Thoracic aorta (tissue), 2 donors: ENCODE measurements around the gene SOX6. TPM values are rescaled to one million over a fixed set of nuclear protein-coding genes. Genes with fewer than 3 reads are reported as not detected.

Experiments used
- ATAC-seq: fragments of 150-250 bp; one replicate; pipeline ENCODE4 v1.8.0; 2017; ENCODE audit warnings: low read depth; ENCODE audit not compliant: insufficient number of reproducible peaks, low FRiP score
- DNase-seq: peaks from one replicate; pipeline ENCODE4 v3.0.0-alpha.2; 2020; ENCODE audit warnings: low spot score
- H3K27ac ChIP-seq, 2 donors: fragments of 200-600 bp; sonication (generic); 1 replicate in 1 of 2; 2 replicates in 1 of 2; pipeline ENCODE4 v1.5.1; 2016; ENCODE audit warnings: mild to moderate bottlenecking in 2 of 2, moderate library complexity in 2 of 2
- H3K27me3 ChIP-seq: fragments of 200-600 bp; sonication (generic); replicated peaks from 2 replicates; pipeline ENCODE4 v1.6.0; 2016; ENCODE audit warnings: mild to moderate bottlenecking; ENCODE audit not compliant: insufficient read depth
- H3K36me3 ChIP-seq: fragments of 200-600 bp; sonication (generic); one replicate; pipeline ENCODE4 v1.5.1; 2016
- H3K4me1 ChIP-seq, 2 donors: fragments of 200-600 bp; sonication (generic); 1 replicate in 1 of 2; 2 replicates in 1 of 2; pipeline versions ENCODE4 v1.5.1 to v1.6.0; 2016; ENCODE audit warnings: low read depth in 2 of 2, mild to moderate bottlenecking in 1 of 2; ENCODE audit not compliant: control insufficient read depth in 1 of 2
- H3K4me3 ChIP-seq: fragments of 200-600 bp; sonication (generic); 2 replicates; pipeline ENCODE4 v1.5.1; 2016; ENCODE audit warnings: mild to moderate bottlenecking
- H3K9me3 ChIP-seq: fragments of 200-600 bp; sonication (generic); 2 replicates; pipeline ENCODE4 v1.5.1; 2016
- CTCF ChIP-seq: fragments of 200-600 bp; sonication (generic); IDR thresholded peaks from one replicate; pipeline ENCODE4 v1.5.1; 2019; ENCODE audit warnings: antibody characterized with exemption
- total RNA-seq, 2 donors: library from RNA; depleted of rRNA; stranded (reverse); fragments of >200 nt; gene quantifications; one replicate each; pipeline versions ENCODE4 v1.1.0 to v1.2.3, GENCODE V29; 2016

SOX6 gene
- total RNA-seq, 2 donors from 2014 or later = 0.27 to 0.56 TPM

DNA sequence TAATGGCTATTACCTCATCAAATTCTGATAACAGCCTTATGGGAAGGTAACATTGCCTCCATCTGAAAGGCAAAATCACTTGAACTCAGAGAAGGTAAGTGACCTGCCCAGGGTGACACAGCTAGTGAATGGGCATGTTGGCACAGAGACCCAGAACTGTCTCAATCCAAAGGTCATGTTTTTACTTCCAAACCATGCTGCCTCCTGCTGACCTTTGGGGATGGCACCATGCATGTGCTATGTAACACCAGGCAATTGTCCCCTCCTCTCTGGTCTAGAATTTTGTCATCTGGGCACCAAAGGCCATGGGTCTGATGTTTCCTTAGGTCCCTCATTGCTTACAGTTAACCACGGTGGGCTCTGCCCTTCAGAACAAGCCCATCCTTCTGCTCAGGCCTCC is 417.4 kb downstream of the SOX6 start:
- Histone ChIP-seq H3K4me1 (no peaks in the 10 kb centered on the region), H3K36me3 (no peaks in the 10 kb centered on the region), H3K4me3 (no peak overlapping the region), H3K27ac (no peak overlapping the region), H3K27me3 (no peaks in the 10 kb centered on the region), H3K9me3 (no peaks in the 10 kb centered on the region)
- no peak for ATAC-seq
- no peak for TF ChIP-seq CTCF
- no peak for DNase-seq

DNA sequence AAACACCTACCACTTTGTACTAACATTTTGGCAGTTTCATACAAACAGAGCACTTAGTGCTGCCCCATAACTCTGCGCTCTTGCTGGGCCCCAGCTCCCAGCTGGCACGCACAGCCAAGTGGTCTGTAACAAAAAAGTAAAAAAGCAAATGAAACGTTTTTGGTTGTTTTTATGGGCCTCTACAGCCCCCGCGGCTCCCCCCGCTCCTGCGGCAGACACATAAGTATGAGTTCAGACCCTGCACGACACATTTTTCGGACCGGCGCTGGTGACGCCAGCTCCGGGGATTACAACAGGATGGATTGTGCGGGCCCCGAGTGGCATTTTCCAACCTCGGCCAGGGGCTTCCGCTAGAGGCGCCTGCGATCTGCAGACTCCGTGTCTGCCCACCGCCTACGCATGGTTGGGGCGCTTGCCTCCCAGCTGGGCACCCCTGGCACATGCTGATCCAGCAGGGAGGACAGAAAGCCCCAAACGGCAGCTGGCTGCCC is 418.2 kb downstream of the SOX6 start:
- Histone ChIP-seq H3K36me3 (no peaks in the 10 kb centered on the region), H3K27me3 (no peaks in the 10 kb centered on the region), H3K4me3 (peak overlapping the region; percentile 49), H3K9me3 (no peaks in the 10 kb centered on the region), H3K27ac (peak overlapping the region; percentile 21 to 33), H3K4me1 (no peaks in the 10 kb centered on the region)
- no peak for DNase-seq
- no peak for TF ChIP-seq CTCF
- no peak for ATAC-seq

DNA sequence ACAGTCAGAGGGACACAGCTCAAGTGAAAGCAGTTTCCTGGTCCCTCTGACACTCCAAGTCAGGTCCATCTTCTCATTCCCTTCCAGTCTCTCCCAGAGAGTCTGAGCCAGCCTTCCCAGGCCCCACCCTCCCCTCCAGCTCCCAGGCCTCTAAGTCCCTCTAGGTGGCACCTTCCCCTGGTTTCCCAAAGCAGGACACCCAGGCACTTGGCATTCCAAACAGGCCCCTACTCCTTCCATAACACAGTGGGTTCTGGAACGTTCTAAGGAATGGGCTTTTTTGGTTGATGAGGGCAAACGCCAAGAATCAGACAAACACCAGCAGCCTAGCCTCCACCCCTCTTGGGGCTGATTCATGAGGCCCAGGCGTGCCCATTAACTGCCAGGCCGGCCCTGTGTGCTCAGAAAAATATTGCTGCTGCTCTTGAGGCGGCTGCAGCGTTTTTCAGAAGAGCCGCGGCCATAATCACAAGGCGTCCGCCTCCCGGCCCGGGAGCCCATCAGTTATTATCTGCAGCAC is 418.7 kb downstream of the SOX6 start:
- no peaks in the 10 kb centered on the region for H3K36me3 ChIP-seq
- DNase-seq = no peak
- ATAC-seq = no peak
- no peaks in the 10 kb centered on the region for H3K27me3 ChIP-seq
- TF ChIP-seq CTCF = no peak
- peak overlapping the region; percentile 49 for H3K4me3 ChIP-seq
- no peaks in the 10 kb centered on the region for H3K4me1 ChIP-seq
- H3K9me3 ChIP-seq = no peaks in the 10 kb centered on the region
- peak overlapping the region; percentile 21 to 33 for H3K27ac ChIP-seq

DNA sequence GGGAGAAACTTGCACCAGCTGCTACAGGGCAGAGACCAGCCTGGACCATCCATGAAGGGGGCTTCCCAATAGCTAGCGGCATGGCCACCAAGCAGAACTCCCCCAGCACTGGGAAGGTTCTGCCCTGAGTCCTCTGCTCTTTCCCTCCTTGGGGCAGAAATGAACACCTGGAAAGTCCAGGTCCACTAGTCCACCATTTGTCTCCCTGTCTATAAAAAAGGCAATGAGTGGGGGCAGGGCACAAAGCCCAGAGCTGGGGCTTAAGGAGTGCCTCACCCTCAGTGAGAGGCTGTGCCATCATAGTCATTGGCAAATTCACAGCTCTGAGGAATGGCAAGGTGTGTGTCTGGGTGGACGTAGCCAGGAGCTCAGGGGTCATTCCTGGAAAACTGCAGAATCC is 420.3 kb downstream of the SOX6 start:
- Histone ChIP-seq H3K27ac (no peak overlapping the region), H3K9me3 (no peaks in the 10 kb centered on the region), H3K36me3 (no peaks in the 10 kb centered on the region), H3K27me3 (no peaks in the 10 kb centered on the region), H3K4me3 (no peak overlapping the region), H3K4me1 (no peaks in the 10 kb centered on the region)
- DNase-seq (no peak), ATAC-seq (no peak)
- TF ChIP-seq CTCF = no peak

DNA sequence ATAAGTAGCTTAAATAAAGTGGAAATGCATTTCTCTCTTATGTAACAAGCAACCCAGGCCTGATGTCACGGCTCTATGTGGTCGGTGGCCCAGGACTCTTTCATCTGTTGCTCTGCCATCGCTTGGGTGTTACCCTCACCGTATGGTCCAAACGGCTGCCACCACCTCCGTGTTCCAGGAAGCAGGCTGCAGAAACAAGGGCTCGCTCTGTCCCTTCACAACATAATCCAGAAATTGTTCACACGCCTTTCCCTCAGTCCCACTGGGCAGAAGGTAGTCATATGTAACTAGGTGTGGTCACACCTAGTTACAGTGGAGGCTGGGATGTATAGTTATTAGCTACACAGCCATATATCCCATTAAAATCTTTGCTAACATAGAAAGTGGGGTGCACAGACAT is 421.0 kb downstream of the SOX6 start:
- DNase-seq (no peak), ATAC-seq (no peak)
- Histone ChIP-seq H3K27ac (no peak overlapping the region), H3K9me3 (no peaks in the 10 kb centered on the region), H3K4me3 (no peak overlapping the region), H3K36me3 (no peaks in the 10 kb centered on the region), H3K4me1 (no peaks in the 10 kb centered on the region), H3K27me3 (no peaks in the 10 kb centered on the region)
- no peak for TF ChIP-seq CTCF
